ENCODE measurements around the gene AFF3. TPM values are rescaled to one million over a fixed set of nuclear protein-coding genes. Genes with fewer than 3 reads are reported as not detected.

The AFF3 gene
- total RNA-seq, 1 experiment from 2014 or later: 0.61 TPM

DNA sequence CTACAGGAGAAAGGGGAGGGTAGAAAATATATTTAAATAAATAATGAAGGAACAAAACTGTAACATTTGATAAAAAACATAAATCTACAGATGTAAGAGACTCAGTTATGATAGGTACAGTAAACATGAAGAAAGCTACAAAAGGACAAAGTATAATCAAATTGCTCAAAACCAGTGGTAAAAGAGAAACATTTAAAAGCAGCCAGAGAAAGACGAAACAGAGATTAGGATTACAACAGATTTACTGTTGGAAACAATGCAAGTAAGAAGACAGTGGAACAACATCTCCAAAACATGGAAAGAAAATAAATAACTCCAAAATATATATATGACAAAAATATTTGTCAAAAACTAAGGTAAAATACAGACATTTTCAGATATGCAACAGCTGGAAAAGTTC is 344.9 kb downstream of the AFF3 start:
- Histone ChIP-seq H3K4me3 (replicated peaks in 1 of 2; ENCODE audit: low read depth in 1 of 2, low read length in 2 of 2) (no peak overlapping the region), H3K4me1 (ENCODE audit: control insufficient read depth in 1 of 2, insufficient read depth in 2 of 2, low read length in 2 of 2) (no peaks in the 10 kb centered on the region), H3K36me3 (ENCODE audit: control insufficient read depth in 1 of 2, insufficient read depth in 2 of 2, low read length in 2 of 2) (no peaks in the 10 kb centered on the region), H3K27me3 (ENCODE audit: insufficient read depth, low read length) (peaks cover 13% of the 10 kb centered on the region; the same call in 1 of the 2 replicates), H3K9me2 (ENCODE audit: insufficient read depth) (no peaks in the 10 kb centered on the region), H3K27ac (ENCODE audit: low read depth, low read length) (no peak overlapping the region), H3K4me2 (ENCODE audit: low read length) (no peak overlapping the region), H4K20me1 (ENCODE audit: insufficient read depth) (no peaks in the 10 kb centered on the region), H3K79me2 (ENCODE audit: insufficient read depth, low read length) (no peaks in the 10 kb centered on the region), H2AFZ (ENCODE audit: low read depth, low read length, poor library complexity, severe bottlenecking) (no peak overlapping the region), H3K9ac (ENCODE audit: low read length) (no peak overlapping the region), H3K9me3 (ENCODE audit: control insufficient read depth in 1 of 2, insufficient read depth in 1 of 2, low read depth in 1 of 2, low read length in 2 of 2) (peaks cover 0 to 17% of the 10 kb centered on the region in 2 experiments; a peak in 1 of 4 replicates)
- DNase-seq (ENCODE audit: low read depth, low spot score) (no peak), ATAC-seq (no peak)
- ChIA-PET CTCF (no interaction called here), POLR2A (no interaction called here), RAD21 (ENCODE audit: low non-redundant PET in 1 of 2, low total read pairs in 2 of 2, uncharacterized antibody in 2 of 2, unreplicated experiment in 2 of 2) (no interaction called here)
- no TSS peak for BruUV-seq (replicated peaks)
- intact Hi-C loops (cut with micrococcal nuclease): no loop called here
- TF ChIP-seq SRF (IDR thresholded peaks at IDR 0.05; ENCODE audit: low read depth) (no peak), RAD21 (IDR thresholded peaks at IDR 0.05; ENCODE audit: low read depth) (no peak), FOSL1 (IDR thresholded peaks at IDR 0.05; ENCODE audit: low read depth) (no peak), EGR1 (IDR thresholded peaks at IDR 0.05; ENCODE audit: low read depth) (no peak), POLR2A (IDR thresholded peaks at IDR 0.05; ENCODE audit: borderline replicate concordance, extremely low read depth, insufficient read depth, insufficient read length) (no peak), CEBPB (IDR thresholded peaks at IDR 0.05; ENCODE audit: low read depth) (no peak), ELF1 (IDR thresholded peaks at IDR 0.05; ENCODE audit: borderline replicate concordance, low read depth) (no peak), EZH2phosphoT487 (IDR thresholded peaks at IDR 0.05; ENCODE audit: borderline replicate concordance) (no peak)
- TF ChIP-seq, protein P1, sequence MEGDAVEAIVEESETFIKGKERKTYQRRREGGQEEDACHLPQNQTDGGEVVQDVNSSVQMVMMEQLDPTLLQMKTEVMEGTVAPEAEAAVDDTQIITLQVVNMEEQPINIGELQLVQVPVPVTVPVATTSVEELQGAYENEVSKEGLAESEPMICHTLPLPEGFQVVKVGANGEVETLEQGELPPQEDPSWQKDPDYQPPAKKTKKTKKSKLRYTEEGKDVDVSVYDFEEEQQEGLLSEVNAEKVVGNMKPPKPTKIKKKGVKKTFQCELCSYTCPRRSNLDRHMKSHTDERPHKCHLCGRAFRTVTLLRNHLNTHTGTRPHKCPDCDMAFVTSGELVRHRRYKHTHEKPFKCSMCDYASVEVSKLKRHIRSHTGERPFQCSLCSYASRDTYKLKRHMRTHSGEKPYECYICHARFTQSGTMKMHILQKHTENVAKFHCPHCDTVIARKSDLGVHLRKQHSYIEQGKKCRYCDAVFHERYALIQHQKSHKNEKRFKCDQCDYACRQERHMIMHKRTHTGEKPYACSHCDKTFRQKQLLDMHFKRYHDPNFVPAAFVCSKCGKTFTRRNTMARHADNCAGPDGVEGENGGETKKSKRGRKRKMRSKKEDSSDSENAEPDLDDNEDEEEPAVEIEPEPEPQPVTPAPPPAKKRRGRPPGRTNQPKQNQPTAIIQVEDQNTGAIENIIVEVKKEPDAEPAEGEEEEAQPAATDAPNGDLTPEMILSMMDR (IDR thresholded peaks at IDR 0.05 in 2 of 3, conservative IDR thresholded peaks at IDR 0.05 in 1 of 3; ENCODE audit: borderline replicate concordance in 1 of 3, insufficient read depth in 1 of 3, low read depth in 2 of 3, low read length in 2 of 3): no peak
- TF ChIP-seq, protein P2, sequence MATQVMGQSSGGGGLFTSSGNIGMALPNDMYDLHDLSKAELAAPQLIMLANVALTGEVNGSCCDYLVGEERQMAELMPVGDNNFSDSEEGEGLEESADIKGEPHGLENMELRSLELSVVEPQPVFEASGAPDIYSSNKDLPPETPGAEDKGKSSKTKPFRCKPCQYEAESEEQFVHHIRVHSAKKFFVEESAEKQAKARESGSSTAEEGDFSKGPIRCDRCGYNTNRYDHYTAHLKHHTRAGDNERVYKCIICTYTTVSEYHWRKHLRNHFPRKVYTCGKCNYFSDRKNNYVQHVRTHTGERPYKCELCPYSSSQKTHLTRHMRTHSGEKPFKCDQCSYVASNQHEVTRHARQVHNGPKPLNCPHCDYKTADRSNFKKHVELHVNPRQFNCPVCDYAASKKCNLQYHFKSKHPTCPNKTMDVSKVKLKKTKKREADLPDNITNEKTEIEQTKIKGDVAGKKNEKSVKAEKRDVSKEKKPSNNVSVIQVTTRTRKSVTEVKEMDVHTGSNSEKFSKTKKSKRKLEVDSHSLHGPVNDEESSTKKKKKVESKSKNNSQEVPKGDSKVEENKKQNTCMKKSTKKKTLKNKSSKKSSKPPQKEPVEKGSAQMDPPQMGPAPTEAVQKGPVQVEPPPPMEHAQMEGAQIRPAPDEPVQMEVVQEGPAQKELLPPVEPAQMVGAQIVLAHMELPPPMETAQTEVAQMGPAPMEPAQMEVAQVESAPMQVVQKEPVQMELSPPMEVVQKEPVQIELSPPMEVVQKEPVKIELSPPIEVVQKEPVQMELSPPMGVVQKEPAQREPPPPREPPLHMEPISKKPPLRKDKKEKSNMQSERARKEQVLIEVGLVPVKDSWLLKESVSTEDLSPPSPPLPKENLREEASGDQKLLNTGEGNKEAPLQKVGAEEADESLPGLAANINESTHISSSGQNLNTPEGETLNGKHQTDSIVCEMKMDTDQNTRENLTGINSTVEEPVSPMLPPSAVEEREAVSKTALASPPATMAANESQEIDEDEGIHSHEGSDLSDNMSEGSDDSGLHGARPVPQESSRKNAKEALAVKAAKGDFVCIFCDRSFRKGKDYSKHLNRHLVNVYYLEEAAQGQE (IDR thresholded peaks at IDR 0.05; ENCODE audit: low read depth): no peak
- TF ChIP-seq, protein P3, sequence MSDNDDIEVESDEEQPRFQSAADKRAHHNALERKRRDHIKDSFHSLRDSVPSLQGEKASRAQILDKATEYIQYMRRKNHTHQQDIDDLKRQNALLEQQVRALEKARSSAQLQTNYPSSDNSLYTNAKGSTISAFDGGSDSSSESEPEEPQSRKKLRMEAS (IDR thresholded peaks at IDR 0.05): no peak
- TF ChIP-seq, protein P4, sequence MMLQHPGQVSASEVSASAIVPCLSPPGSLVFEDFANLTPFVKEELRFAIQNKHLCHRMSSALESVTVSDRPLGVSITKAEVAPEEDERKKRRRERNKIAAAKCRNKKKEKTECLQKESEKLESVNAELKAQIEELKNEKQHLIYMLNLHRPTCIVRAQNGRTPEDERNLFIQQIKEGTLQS (IDR thresholded peaks at IDR 0.05): no peak

All from HCT116 (cell line).